ENCODE results near the gene PIK3CD. TPM values are rescaled to one million over a fixed set of nuclear protein-coding genes. Genes with fewer than 3 reads are reported as not detected.
"Not testable (repeated sequence)": the region's sequence is repeated elsewhere in the genome, so short reads cannot be mapped to it uniquely, and the experiment has no call there.

The PIK3CD gene
- total RNA-seq, 4 donors from 2014 or later = 4.2 to 5.4 (median 5.0) TPM

DNA sequence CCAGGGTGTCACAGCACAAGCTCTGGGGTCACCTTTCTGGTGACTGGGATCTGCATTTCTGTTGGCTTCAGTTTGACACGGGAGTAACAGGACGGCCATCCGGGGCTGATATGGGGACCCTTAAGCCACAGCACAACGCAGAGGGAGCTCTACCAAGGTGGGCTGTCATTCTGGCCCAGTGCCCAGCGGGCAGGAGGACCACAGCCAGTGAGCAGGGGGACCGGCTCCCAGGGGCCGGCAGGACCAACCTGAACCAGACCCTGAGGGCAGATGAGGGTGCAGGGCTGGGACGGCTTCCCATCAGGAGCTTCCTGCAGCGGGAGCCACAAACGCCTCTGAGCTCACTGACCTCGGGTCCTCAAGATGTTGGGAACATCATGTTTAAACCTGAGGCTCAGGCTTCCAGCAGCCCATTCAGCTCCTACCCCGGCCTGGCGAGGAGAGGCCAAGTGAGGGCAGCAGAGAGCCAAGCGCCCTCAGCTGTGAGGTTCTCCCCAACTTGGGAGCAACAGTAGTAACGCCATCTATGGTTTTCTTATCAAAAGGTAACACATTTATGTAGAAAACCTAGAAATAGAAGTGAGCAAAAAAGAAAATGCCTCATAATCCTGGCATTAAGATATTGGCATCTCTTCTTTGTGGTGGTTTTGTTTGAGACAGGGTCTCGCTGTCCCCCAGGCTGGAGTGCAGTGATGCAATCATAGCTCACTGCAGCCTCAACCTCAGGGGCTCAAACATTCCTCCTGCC is 36.0 kb upstream of the PIK3CD start:
- DNase-seq (ENCODE audit: low spot score in 2 of 2) = no peak
- no peak overlapping the region for H3K4me3 ChIP-seq (ENCODE audit: low read depth, poor library complexity, severe bottlenecking)
- TF ChIP-seq POLR2A (IDR thresholded peaks at IDR 0.05) = no peak
- TF ChIP-seq, protein P1, sequence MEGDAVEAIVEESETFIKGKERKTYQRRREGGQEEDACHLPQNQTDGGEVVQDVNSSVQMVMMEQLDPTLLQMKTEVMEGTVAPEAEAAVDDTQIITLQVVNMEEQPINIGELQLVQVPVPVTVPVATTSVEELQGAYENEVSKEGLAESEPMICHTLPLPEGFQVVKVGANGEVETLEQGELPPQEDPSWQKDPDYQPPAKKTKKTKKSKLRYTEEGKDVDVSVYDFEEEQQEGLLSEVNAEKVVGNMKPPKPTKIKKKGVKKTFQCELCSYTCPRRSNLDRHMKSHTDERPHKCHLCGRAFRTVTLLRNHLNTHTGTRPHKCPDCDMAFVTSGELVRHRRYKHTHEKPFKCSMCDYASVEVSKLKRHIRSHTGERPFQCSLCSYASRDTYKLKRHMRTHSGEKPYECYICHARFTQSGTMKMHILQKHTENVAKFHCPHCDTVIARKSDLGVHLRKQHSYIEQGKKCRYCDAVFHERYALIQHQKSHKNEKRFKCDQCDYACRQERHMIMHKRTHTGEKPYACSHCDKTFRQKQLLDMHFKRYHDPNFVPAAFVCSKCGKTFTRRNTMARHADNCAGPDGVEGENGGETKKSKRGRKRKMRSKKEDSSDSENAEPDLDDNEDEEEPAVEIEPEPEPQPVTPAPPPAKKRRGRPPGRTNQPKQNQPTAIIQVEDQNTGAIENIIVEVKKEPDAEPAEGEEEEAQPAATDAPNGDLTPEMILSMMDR (IDR thresholded peaks at IDR 0.05) = no peak
- WGBS, 2 donors = 41 to 46% methylated on average over 15 of the region's 16 CpGs
- intact Hi-C loops (cut with DNase I; ENCODE audit: low total_unique reads) = no loop called here

DNA sequence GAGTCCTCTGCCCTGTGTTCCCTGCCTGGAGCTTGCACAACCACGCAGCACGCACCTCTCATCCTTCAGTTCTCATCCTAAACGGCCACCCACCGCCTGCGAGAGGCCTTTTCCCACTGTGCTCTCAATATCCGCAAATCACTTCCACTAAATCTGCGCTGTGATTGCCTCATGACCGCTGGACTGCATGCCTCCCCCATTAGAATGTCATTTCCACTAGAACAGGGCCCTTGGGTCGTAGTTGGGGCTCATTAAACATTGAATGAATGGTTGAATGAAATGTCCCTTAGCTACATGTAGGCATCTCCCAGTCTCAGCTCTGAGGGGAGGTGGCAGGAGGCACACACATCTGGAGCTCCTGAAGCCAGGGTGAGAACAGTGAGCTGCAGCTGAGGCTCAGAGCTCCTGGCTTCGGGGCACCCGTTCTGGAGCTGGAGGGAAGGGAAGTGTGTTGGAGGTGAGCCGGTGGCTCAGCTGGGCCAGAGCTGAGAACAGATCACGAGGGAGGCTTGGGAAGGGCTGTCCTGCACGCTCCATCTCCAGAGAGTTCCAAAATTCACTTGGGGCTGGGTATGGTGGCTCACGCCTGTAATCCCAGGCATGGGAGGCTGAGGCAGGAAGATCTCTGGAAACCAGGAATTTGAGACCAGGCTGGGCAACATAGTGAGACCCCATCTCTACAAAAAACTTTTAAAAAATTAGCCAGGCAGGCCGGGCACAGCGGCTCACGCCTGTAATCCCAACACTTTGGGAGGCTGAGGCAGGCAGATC is 32.4 kb upstream of the PIK3CD start:
- no peak for DNase-seq (ENCODE audit: low spot score in 2 of 2)
- intact Hi-C loops (cut with DNase I; ENCODE audit: low total_unique reads) = no loop called here
- H3K4me3 ChIP-seq (ENCODE audit: low read depth, poor library complexity, severe bottlenecking) = no peak overlapping the region
- no peak for TF ChIP-seq POLR2A (IDR thresholded peaks at IDR 0.05)
- TF ChIP-seq, protein P1 (IDR thresholded peaks at IDR 0.05) = no peak
- WGBS, 2 donors = 72 to 79% methylated on average over 18 of the region's 18 CpGs

DNA sequence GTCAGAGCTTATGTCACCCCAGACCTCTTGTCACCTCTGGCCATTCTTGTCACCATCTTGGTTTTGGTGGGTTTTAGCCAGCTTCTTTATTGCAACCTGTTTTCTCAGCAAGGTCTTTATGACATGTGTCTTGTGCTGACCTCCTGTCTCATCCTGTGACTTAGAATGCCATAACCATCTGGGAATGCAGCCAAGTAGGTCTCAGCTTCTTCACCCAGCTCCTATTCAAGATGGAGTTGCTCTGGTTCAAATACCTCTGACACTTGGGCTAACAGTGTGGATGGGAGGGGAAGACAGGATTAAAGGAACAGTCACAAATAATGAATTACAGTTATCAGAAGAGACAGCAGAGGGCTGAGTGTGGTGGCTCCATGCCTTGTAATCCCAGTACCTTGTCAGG is 30.5 kb upstream of the PIK3CD start:
- H3K4me3 ChIP-seq (ENCODE audit: low read depth, poor library complexity, severe bottlenecking) = no peak overlapping the region
- no peak for DNase-seq (ENCODE audit: low spot score in 2 of 2)
- TF ChIP-seq, protein P1 (IDR thresholded peaks at IDR 0.05) = no peak
- TF ChIP-seq POLR2A (IDR thresholded peaks at IDR 0.05) = no peak
- intact Hi-C loops (cut with DNase I; ENCODE audit: low total_unique reads) = loop anchor here (10.0 kb wide), 1 partner anchor 244 kb away; no protein-coding TSS in a partner anchor

DNA sequence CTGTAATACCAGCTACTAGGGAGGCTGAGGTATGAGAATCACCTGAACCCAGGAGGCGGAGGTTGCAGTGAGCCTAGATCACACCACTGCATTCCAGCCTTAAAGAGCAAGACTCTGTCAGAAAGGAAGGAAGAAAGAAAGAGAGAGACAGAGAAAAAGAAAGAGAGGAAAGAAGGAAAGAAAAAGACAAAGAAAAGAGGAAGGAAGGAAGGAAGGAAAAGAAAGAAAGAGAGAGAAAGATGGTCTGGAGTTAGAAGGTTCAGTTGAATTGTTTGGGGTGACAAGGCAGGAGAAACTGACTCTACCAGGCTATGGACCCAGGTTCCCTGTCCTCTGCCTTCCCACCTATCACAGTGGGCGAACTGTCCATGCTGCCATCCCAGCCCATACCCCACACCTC is 27.4 kb upstream of the PIK3CD start:
- intact Hi-C loops (cut with DNase I; ENCODE audit: low total_unique reads) = loop anchor here (10.0 kb wide), 1 partner anchor 241 kb away; no protein-coding TSS in a partner anchor
- TF ChIP-seq, protein P1 (IDR thresholded peaks at IDR 0.05) = no peak
- TF ChIP-seq POLR2A (IDR thresholded peaks at IDR 0.05) = no peak
- no peak overlapping the region for H3K4me3 ChIP-seq (ENCODE audit: low read depth, poor library complexity, severe bottlenecking)
- WGBS, 2 donors = 94 to 98% methylated on average over 2 of the region's 2 CpGs
- no peak for DNase-seq (ENCODE audit: low spot score in 2 of 2)

DNA sequence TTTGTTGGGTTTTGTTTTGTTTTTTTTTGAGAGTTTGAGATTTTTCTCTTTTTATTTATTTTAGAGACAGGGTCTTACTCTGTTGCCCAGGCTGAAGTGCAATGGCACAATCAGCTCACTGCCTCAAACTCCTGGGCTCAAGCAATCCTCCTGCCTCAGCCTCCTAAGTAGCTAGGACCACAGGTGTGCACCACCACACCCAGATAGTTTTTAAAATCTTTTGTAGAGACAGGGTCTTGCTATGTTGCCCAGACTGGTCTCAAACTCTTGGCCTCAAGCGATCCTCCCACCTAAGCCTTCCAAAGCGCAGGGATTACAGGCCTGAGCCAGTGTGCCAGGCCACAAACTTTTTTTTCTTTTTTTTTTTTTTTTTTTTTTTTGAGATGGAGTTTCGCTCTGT is 26.5 kb upstream of the PIK3CD start:
- 97 to 100% methylated on average over 3 of the region's 3 CpGs for WGBS, 2 donors
- not testable (repeated sequence) for H3K4me3 ChIP-seq (ENCODE audit: low read depth, poor library complexity, severe bottlenecking); DNase-seq (ENCODE audit: low spot score in 2 of 2)
- intact Hi-C loops (cut with DNase I; ENCODE audit: low total_unique reads) = loop anchor here (10.0 kb wide), 1 partner anchor 240 kb away; no protein-coding TSS in a partner anchor

DNA sequence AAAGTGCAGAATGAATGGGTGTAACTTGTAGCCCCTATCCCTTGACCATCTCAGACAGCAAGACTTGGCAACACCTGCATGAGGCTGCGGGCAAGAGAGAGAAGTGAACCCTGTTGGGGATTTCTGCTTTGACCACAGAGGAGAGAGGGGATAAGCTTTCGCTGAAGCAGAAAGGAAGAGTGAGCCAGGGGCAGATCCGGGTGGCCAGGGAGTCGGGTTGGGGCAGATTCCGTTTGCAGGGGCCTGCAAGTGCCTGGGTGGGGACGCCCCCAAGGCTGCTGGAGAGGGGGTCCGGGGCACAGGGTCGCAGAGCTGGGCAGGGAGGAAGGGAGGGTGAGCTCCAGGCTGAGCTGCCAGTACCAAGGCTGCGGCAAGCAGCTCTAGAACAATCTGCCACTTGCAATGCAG is 25.3 kb upstream of the PIK3CD start:
- WGBS, 2 donors = 63 to 64% methylated on average over 9 of the region's 9 CpGs

More for the DNA sequence above, 25.3 kb upstream of the PIK3CD start:
- no peak overlapping the region for H3K4me3 ChIP-seq (ENCODE audit: low read depth, poor library complexity, severe bottlenecking)
- intact Hi-C loops (cut with DNase I; ENCODE audit: low total_unique reads) = loop anchor here (10.0 kb wide), 1 partner anchor 239 kb away; no protein-coding TSS in a partner anchor
- TF ChIP-seq POLR2A (IDR thresholded peaks at IDR 0.05) = no peak
- TF ChIP-seq, protein P1 (IDR thresholded peaks at IDR 0.05) = no peak
- DNase-seq (ENCODE audit: low spot score in 2 of 2) = no peak
